GM10248 (cell line): Measurements from ENCODE around the gene ZGLP1.

Experiments used
- CTCF ChIA-PET: fragments of 300-600 bp; sonication (Branson Sonifier 250); formaldehyde crosslinking; extraction: SDS; loops from one replicate; lab custom pipeline; 2021; ENCODE audit warnings: antibody characterized with exemption; lab: Yijun Ruan, JAX
- POLR2A ChIA-PET: fragments of 350-650 bp; sonication (Branson Sonifier 250); formaldehyde crosslinking; extraction: SDS; loops from one replicate; lab custom pipeline; 2020; ENCODE audit warnings: antibody characterized with exemption; lab: Yijun Ruan, JAX
- DNase-seq: peaks from one replicate; pipeline ENCODE4 v3.0.0; 2012; ENCODE audit errors: extremely low spot score
- CTCF ChIP-seq: IDR thresholded peaks from 2 replicates; pipeline ENCODE4 v1.5.1; 2012; ENCODE audit warnings: mild to moderate bottlenecking, low read depth; ENCODE audit errors: extremely low read depth, missing control alignments, control extremely low read depth

The ZGLP1 gene

GRCh38 chr19:10291554-10292205 is 17.9 kb downstream of the ZGLP1 start:
- ChIA-PET POLR2A (interaction anchor here (0.7 to 1.3 kb wide), 4 partner anchors 9 to 21 kb away, joined by 3 to 14 read pairs (median 4); partner anchors contain the start of gene ICAM1), CTCF (interaction anchor here (0.8 to 2.1 kb wide), 7 partner anchors 14 to 125 kb away, joined by 3 to 15 read pairs (median 5); partner anchors contain the start of gene ICAM1)
- no peak for TF ChIP-seq CTCF
- no peak for DNase-seq

- CTCF ChIA-PET = interaction anchor here (0.8 to 2.3 kb wide), 8 partner anchors 14 to 127 kb away, joined by 3 to 15 read pairs (median 6); partner anchors contain the start of gene ICAM1
- TF ChIP-seq CTCF = no peak
- POLR2A ChIA-PET = interaction anchor here (0.7 to 1.3 kb wide), 3 partner anchors 8 to 20 kb away, joined by 3 to 14 read pairs (median 5); partner anchors contain the start of gene ICAM1
These were observed 18.6 kb downstream of the ZGLP1 start for GRCh38 chr19:10290876-10291553.

GRCh38 chr19:10290357-10290875 is 19.2 kb downstream of the ZGLP1 start:
- ChIA-PET POLR2A (interaction anchor here (4.0 kb wide), 1 partner anchor 20 kb away, joined by 84 read pairs; the partner anchor contains the start of gene ICAM1), CTCF (interaction anchor here (1.1 to 6.3 kb wide), 5 partner anchors 10 to 127 kb away, joined by 4 to 54 read pairs (median 6); partner anchors contain the start of gene ICAM1)
- no peak for DNase-seq
- no peak for TF ChIP-seq CTCF

More at GRCh38 chr19:10290876-10291553, 18.6 kb downstream of the ZGLP1 start:
- peak; percentile 65 for DNase-seq

GRCh38 chr19:10289836-10290356 is 19.7 kb downstream of the ZGLP1 start, which contains the start of gene ICAM5:
ICAM5 (plus strand) TSS chr19:10289952; CDS start chr19:10290044, 92 bp downstream.
- ChIA-PET POLR2A (interaction anchor here (1.0 to 4.0 kb wide), 7 partner anchors 9 to 91 kb away, joined by 3 to 84 read pairs (median 6); partner anchors contain the start of genes ICAM1, RAVER1 and TYK2), CTCF (interaction anchor here (0.8 to 6.3 kb wide), 13 partner anchors 9 to 128 kb away, joined by 3 to 54 read pairs (median 4); partner anchors contain the start of genes ICAM1, RAVER1 and S1PR2)
- no peak for TF ChIP-seq CTCF
- no peak for DNase-seq

- POLR2A ChIA-PET = interaction anchor here (1.0 to 4.0 kb wide), 7 partner anchors 9 to 91 kb away, joined by 3 to 84 read pairs (median 6); partner anchors contain the start of genes ICAM1, RAVER1 and TYK2
- DNase-seq = peak; percentile 61
- TF ChIP-seq CTCF = no peak
- CTCF ChIA-PET = interaction anchor here (0.6 to 6.3 kb wide), 14 partner anchors 9 to 128 kb away, joined by 3 to 54 read pairs (median 4); partner anchors contain the start of genes ICAM1, RAVER1 and S1PR2
These were observed 20.3 kb downstream of the ZGLP1 start for GRCh38 chr19:10289167-10289835.
